SK-N-SH treated with all-trans-retinoic acid at 6 μM for 48 hours (cell line): Measurements from ENCODE around the gene HIKESHI.

Experiments
- ARNTL ChIP-seq: fragments of 450-650 bp; formaldehyde crosslinking; IDR thresholded peaks from 2 replicates; pipeline ENCODE4 v1.5.0; 2020; ENCODE audit warnings: low read depth, mild to moderate bottlenecking, moderate library complexity, borderline replicate concordance
- CSDC2 ChIP-seq: fragments of 250-450 bp; sonication (Bioruptor Pico); IDR thresholded peaks from 2 replicates; pipeline ENCODE4 v1.5.0; 2020; ENCODE audit warnings: mild to moderate bottlenecking, moderate library complexity
- ESRRG ChIP-seq: fragments of 250-450 bp; sonication (Bioruptor Pico); IDR thresholded peaks from 2 replicates; pipeline ENCODE4 v1.6.1; 2021; ENCODE audit warnings: mild to moderate bottlenecking
- PPARA ChIP-seq: fragments of 250-450 bp; sonication (Bioruptor Pico); IDR thresholded peaks from 2 replicates; pipeline ENCODE4 v1.5.0; 2020; ENCODE audit warnings: mild to moderate bottlenecking, borderline replicate concordance
- RARB ChIP-seq: fragments of 250-450 bp; sonication (Bioruptor Pico); IDR thresholded peaks from 2 replicates; pipeline ENCODE4 v1.8.0; 2021; ENCODE audit warnings: mild to moderate bottlenecking, moderate library complexity
- SNAI2 ChIP-seq: fragments of 250-450 bp; sonication (Bioruptor Pico); IDR thresholded peaks from 2 replicates; pipeline ENCODE4 v1.5.0; 2020; ENCODE audit warnings: mild to moderate bottlenecking, moderate library complexity
- ZC3H10 ChIP-seq: fragments of 250-450 bp; sonication (Bioruptor Pico); IDR thresholded peaks from 2 replicates; pipeline ENCODE4 v1.5.1; 2021; ENCODE audit warnings: mild to moderate bottlenecking, moderate library complexity
- ZFP3 ChIP-seq: fragments of 250-450 bp; sonication (Bioruptor Pico); IDR thresholded peaks from 2 replicates; pipeline ENCODE4 v1.5.0; 2020; ENCODE audit warnings: mild to moderate bottlenecking, moderate library complexity
- ZNF565 ChIP-seq: fragments of 450-650 bp; formaldehyde crosslinking; conservative IDR thresholded peaks from 2 replicates; pipeline ENCODE4 v1.5.0; 2020; ENCODE audit warnings: low read depth, mild to moderate bottlenecking, moderate library complexity
- ZNF8 ChIP-seq: fragments of 450-650 bp; formaldehyde crosslinking; IDR thresholded peaks from 2 replicates; pipeline ENCODE4 v1.5.0; 2020; ENCODE audit warnings: mild to moderate bottlenecking, moderate library complexity
- TF ChIP-seq, protein P1 (sequence below): fragments of 250-450 bp; sonication (Bioruptor Pico); IDR thresholded peaks from 2 replicates; pipeline ENCODE4 v1.8.0; 2020; ENCODE audit warnings: mild to moderate bottlenecking, moderate library complexity, borderline replicate concordance

- TF ChIP-seq CSDC2 (CRISPR knock-in tag) (no peak), ARNTL (CRISPR knock-in tag) (no peak), ZFP3 (CRISPR knock-in tag) (no peak), ZNF565 (no peak), ZC3H10 (CRISPR knock-in tag) (no peak), ZNF8 (CRISPR knock-in tag) (no peak), PPARA (no peak), SNAI2 (CRISPR knock-in tag) (no peak), RARB (CRISPR knock-in tag) (no peak), ESRRG (CRISPR knock-in tag) (no peak)
- TF ChIP-seq, protein P1, sequence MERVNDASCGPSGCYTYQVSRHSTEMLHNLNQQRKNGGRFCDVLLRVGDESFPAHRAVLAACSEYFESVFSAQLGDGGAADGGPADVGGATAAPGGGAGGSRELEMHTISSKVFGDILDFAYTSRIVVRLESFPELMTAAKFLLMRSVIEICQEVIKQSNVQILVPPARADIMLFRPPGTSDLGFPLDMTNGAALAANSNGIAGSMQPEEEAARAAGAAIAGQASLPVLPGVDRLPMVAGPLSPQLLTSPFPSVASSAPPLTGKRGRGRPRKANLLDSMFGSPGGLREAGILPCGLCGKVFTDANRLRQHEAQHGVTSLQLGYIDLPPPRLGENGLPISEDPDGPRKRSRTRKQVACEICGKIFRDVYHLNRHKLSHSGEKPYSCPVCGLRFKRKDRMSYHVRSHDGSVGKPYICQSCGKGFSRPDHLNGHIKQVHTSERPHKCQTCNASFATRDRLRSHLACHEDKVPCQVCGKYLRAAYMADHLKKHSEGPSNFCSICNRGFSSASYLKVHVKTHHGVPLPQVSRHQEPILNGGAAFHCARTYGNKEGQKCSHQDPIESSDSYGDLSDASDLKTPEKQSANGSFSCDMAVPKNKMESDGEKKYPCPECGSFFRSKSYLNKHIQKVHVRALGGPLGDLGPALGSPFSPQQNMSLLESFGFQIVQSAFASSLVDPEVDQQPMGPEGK (CRISPR knock-in tag): no peak
Observed at GRCh38 chr11:86274999-86275398, 27.0 kb upstream of the HIKESHI start.
